HG02798 (cell line): ENCODE measurements around the gene VAMP2.

Experiments used
- ATAC-seq: cut with Tn5 transposase; IDR thresholded peaks from one replicate; pipeline ENCODE4 v1.9.1; 2021; ENCODE audit warnings: mild to moderate bottlenecking; ENCODE audit not compliant: unreplicated experiment, poor library complexity

VAMP2 gene

GRCh38 chr17:8156246-8156992, 6.3 kb downstream of the VAMP2 start:
- peak; percentile 86 for ATAC-seq

GRCh38 chr17:8155996-8156245, 6.8 kb downstream of the VAMP2 start:
- ATAC-seq, result no peak

- ATAC-seq, result no peak
Measured at GRCh38 chr17:8155231-8155995, 7.3 kb downstream of the VAMP2 start.

- no peak for ATAC-seq
Measured at GRCh38 chr17:8154608-8155155, 8.1 kb downstream of the VAMP2 start.

- no peak for ATAC-seq
Measured at GRCh38 chr17:8153957-8154607, 8.7 kb downstream of the VAMP2 start.

GRCh38 chr17:8153525-8153956, 9.2 kb downstream of the VAMP2 start:
- ATAC-seq, result no peak

- ATAC-seq, result no peak
Measured at GRCh38 chr17:8153031-8153451, 9.7 kb downstream of the VAMP2 start.

- peak; percentile 31 for ATAC-seq
Measured at GRCh38 chr17:8152112-8152775, 10.5 kb downstream of the VAMP2 start, which contains the start of gene PER1. PER1 (minus strand) TSS chr17:8152404; CDS start chr17:8150706, 1,698 bp downstream.

GRCh38 chr17:8151641-8152111, 11.1 kb downstream of the VAMP2 start:
- no peak for ATAC-seq

GRCh38 chr17:8151120-8151640, 11.6 kb downstream of the VAMP2 start:
- peak; percentile 70 for ATAC-seq

GRCh38 chr17:8150194-8151119, 12.3 kb downstream of the VAMP2 start:
- no peak for ATAC-seq

GRCh38 chr17:8149419-8150193, 13.1 kb downstream of the VAMP2 start:
- ATAC-seq, result no peak

- no peak for ATAC-seq
Measured at GRCh38 chr17:8148560-8148959, 14.2 kb downstream of the VAMP2 start.

GRCh38 chr17:8147805-8148404, 14.8 kb downstream of the VAMP2 start:
- no peak for ATAC-seq

- no peak for ATAC-seq
Measured at GRCh38 chr17:8147141-8147804, 15.5 kb downstream of the VAMP2 start.

GRCh38 chr17:8146381-8147140, 16.2 kb downstream of the VAMP2 start:
- no peak for ATAC-seq

GRCh38 chr17:8145811-8146210, 16.9 kb downstream of the VAMP2 start:
- no peak for ATAC-seq
